HG03097 (cell line): ENCODE results near the gene C16orf89.

ENCODE experiments used
- ATAC-seq: cut with Tn5 transposase; IDR thresholded peaks from one replicate; pipeline ENCODE4 v1.9.1; 2021; ENCODE audit not compliant: unreplicated experiment, low FRiP score

C16orf89 gene

DNA sequence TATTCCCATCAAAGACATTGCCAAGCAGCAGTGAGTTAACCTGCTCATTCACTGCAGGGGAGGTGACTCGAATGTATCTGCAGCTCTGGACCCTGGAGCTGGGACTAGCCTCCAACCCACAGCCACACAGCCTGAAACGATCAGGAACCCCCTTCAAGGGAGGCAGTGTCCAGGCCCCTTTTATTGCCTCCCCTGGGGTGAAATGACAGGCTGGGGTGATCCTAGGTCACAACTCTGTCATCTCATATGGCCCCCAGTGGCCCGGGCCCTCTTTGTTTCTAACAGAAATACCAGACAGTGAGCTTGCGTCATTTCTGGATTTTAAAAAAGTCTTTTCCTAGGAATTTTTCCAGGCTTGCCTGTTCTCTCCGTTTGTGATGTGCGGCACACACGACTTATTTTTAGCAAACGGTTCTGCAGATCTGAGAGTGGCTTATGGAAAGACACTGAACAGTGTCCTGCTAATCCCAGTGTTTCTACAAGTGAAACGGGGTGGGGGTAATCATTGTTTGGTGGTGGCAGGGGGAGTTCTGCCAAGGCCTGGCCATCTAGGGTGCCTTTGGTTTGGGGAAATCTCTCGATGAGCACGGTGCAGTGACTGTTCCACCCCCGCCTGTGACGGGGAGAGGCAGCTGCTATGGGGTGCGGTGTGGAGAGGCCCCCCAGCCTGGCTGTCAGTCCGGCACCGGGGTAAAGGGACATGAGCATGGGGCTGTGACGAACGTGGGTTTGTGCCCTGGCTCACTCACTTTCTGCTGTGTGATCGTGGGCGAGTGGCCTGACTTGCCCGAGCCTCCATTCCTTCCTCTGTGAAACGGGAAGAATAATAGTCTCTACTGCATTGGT is 59.2 kb downstream of the C16orf89 start:
- ATAC-seq: no peak

GRCh38 chr16:5005916-5006315 is 59.8 kb downstream of the C16orf89 start:
- no peak for ATAC-seq

DNA sequence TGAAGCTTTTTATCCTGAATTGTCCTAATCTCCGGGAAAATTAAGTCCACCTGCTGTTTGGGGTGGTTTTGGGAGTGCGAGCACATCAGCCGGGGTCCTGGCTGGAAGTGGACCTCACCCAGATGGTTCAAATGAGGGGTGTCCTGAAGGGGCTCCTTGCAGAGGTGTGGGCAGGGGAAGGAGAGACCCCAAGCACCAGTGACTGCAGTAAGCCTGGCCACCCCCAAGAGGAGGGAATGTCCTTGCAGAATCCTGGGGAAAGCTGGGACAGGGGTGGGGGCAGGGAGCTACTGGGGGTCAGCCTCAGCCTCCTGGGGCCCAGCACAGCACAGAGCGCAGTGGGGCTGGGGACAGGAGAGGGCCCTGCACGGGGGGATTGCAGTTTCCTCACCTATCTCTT is 61.4 kb downstream of the C16orf89 start:
- ATAC-seq: no peak

DNA sequence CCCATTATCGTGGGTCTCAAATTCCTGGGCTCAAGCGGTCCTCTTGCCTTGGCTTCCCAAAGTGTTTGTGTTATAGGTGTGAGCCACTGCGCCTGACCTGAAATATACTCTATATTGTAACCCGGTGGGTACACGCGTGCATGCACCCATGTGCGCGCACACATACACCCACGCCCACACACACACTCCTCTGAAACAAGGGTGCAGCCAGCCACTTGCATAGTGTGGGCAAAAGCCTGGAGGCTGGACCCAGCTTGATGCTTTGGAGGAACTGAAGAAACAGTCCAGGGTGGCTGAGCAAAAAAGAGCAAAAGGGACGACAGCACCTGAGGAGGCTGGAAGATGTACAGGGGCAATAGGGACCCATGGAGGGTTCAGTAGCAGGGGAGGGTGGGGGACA is 61.9 kb downstream of the C16orf89 start:
- no peak for ATAC-seq

GRCh38 chr16:5003211-5003610 is 62.5 kb downstream of the C16orf89 start:
- ATAC-seq: no peak

GRCh38 chr16:5002699-5003143 is 63.0 kb downstream of the C16orf89 start:
- no peak for ATAC-seq

DNA sequence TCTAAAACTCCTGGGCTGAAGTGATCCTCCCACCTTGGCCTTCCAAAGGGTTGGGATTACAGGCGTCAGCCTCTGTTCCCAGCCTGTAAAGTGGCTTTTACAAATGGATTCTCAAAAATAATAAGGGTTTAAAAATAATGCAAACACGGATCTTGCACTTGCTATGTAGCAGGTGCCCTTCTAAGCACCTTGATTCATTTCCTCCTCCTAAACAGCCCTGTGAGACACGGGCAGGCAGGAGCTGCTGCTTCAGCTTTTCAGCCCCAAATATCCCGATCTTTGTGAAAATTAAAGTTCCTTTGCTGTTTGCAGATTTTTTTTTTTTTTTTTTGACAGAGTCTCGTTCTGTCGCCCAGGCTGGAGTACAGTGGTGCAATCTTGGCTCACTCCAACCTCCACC is 63.8 kb downstream of the C16orf89 start:
- no peak for ATAC-seq

DNA sequence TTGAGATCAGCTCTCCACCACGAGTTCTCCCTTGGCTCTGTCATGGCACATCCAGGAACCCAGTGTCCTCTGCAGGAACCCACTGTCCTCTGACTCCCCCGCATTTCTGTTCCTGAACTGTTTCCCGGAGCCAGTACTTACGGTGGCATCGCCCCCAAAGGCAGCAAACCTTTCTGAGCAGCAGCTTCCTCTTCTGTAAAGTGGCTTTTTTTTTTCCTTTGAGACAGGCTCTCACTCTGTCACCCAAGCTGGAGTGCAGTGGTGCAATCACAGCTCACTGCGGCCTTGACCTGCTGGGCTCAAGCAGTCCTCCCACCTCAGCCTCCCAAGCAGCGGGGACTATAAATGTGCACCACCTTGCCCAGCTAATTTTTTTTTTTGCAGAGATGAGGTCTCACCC is 64.2 kb downstream of the C16orf89 start:
- ATAC-seq: no peak

GRCh38 chr16:5000573-5001001 is 65.2 kb downstream of the C16orf89 start:
- ATAC-seq: no peak

GRCh38 chr16:4994719-4995434 is 70.9 kb downstream of the C16orf89 start:
- ATAC-seq: no peak
